Cardiac muscle cell (in vitro differentiated cells and primary cell): Measurements from ENCODE around the gene PIK3CD. TPM values are rescaled to one million over a fixed set of nuclear protein-coding genes. Genes with fewer than 3 reads are reported as not detected.

Source experiments
- DNase-seq, 2 donors: peaks; one replicate each; pipeline versions ENCODE4 v3.0.0 to v3.0.0-alpha.2; 2010 to 2017; ENCODE audit warnings: low read depth in 1 of 2, low spot score in 1 of 2
- H3K27ac ChIP-seq: fragments of 200-600 bp; sonication (generic); 2 replicates; pipeline ENCODE4 v1.5.1; 2016
- H3K27me3 ChIP-seq: fragments of 200-600 bp; sonication (generic); 2 replicates; pipeline ENCODE4 v1.6.0; 2016; ENCODE audit warnings: control low read depth
- H3K36me3 ChIP-seq: fragments of 200-600 bp; sonication (generic); 2 replicates; pipeline ENCODE4 v1.5.1; 2016; ENCODE audit warnings: control low read depth
- H3K4me1 ChIP-seq: fragments of 200-600 bp; sonication (generic); 2 replicates; pipeline ENCODE4 v1.8.1; 2017; ENCODE audit warnings: low read depth, mild to moderate bottlenecking, mixed run types
- H3K4me3 ChIP-seq: fragments of 200-600 bp; sonication (generic); 2 replicates; pipeline ENCODE4 v1.5.1; 2016; ENCODE audit warnings: mild to moderate bottlenecking
- H3K9me3 ChIP-seq: fragments of 200-600 bp; sonication (generic); 2 replicates; pipeline ENCODE4 v1.5.1; 2017; ENCODE audit warnings: low read depth, mild to moderate bottlenecking, control low read depth
- CTCF ChIP-seq: IDR thresholded peaks from 2 replicates; pipeline ENCODE4 v1.5.1; 2012; ENCODE audit warnings: low read depth, mild to moderate bottlenecking, low read length
- polyA plus RNA-seq: library from polyadenylated mRNA; unstranded; fragments of >200 nt; fragmentation: Nextera tagmentation; extraction: Ambion mirVana; gene quantifications from 2 replicates; pipeline ENCODE4 v1.2.1, GENCODE V29; 2016
- total RNA-seq: library from RNA; depleted of rRNA; stranded (reverse); fragments of >200 nt; gene quantifications from 2 replicates; pipeline ENCODE4 v1.2.3, GENCODE V29; 2016

PIK3CD gene
- total and polyA plus RNA-seq, 2 experiments from 2014 or later, result 3.0 to 7.9 TPM

- no peak overlapping the region for H3K27ac ChIP-seq
- TF ChIP-seq CTCF, result no peak
- no peaks in the 10 kb centered on the region for H3K9me3 ChIP-seq
- H3K36me3 ChIP-seq, result peaks cover 7% of the 10 kb centered on the region
- no peaks in the 10 kb centered on the region for H3K27me3 ChIP-seq
- no peak for DNase-seq
- no peak overlapping the region for H3K4me3 ChIP-seq
- H3K4me1 ChIP-seq, result no peaks in the 10 kb centered on the region
Measured at GRCh38 chr1:9610548-9610947, 41.0 kb upstream of the PIK3CD start.

- Histone ChIP-seq H3K36me3 (peaks cover 7% of the 10 kb centered on the region), H3K27me3 (no peaks in the 10 kb centered on the region), H3K4me3 (no peak overlapping the region), H3K9me3 (no peaks in the 10 kb centered on the region), H3K4me1 (no peaks in the 10 kb centered on the region), H3K27ac (no peak overlapping the region)
- no peak for DNase-seq
- no peak for TF ChIP-seq CTCF
Measured at GRCh38 chr1:9611716-9612115, 39.8 kb upstream of the PIK3CD start.

GRCh38 chr1:9612162-9612845, 39.2 kb upstream of the PIK3CD start:
- Histone ChIP-seq H3K27ac (no peak overlapping the region), H3K36me3 (peaks cover 7% of the 10 kb centered on the region), H3K27me3 (no peaks in the 10 kb centered on the region), H3K4me1 (no peaks in the 10 kb centered on the region), H3K9me3 (no peaks in the 10 kb centered on the region), H3K4me3 (no peak overlapping the region)
- DNase-seq, result no peak
- TF ChIP-seq CTCF, result no peak

- peaks cover 5% of the 10 kb centered on the region for H3K36me3 ChIP-seq
Measured at GRCh38 chr1:9612871-9613624, 38.5 kb upstream of the PIK3CD start.

More at GRCh38 chr1:9612871-9613624, 38.5 kb upstream of the PIK3CD start:
- DNase-seq, result no peak
- no peak overlapping the region for H3K4me3 ChIP-seq
- H3K4me1 ChIP-seq, result no peaks in the 10 kb centered on the region
- no peaks in the 10 kb centered on the region for H3K9me3 ChIP-seq
- no peak overlapping the region for H3K27ac ChIP-seq
- H3K27me3 ChIP-seq, result no peaks in the 10 kb centered on the region
- TF ChIP-seq CTCF, result no peak
